Endothelial cell of umbilical vein (primary cell): ENCODE data around the gene SPATA6L. TPM values are rescaled to one million over a fixed set of nuclear protein-coding genes. Genes with fewer than 3 reads are reported as not detected.

Experiments
- BruUV-seq: library from RNA; stranded (reverse); fragments of 400-500 nt; replicated peaks from 2 replicates; lab custom pipeline; 2021; lab: Mats Ljungman, UMichigan
- CTCF ChIA-PET: fragments of 300-600, 350-600 bp; sonication (Branson Sonifier 250); formaldehyde crosslinking; loops from one replicate; lab custom pipeline; 2021; ENCODE audit warnings: antibody characterized with exemption, inconsistent platforms; lab: Charles Lee
- POLR2A ChIA-PET: fragments of 300-600, 350-600 bp; sonication (Branson Sonifier 250); formaldehyde crosslinking; loops from one replicate; lab custom pipeline; 2021; ENCODE audit warnings: antibody characterized with exemption, inconsistent platforms; lab: Charles Lee
- DNase-seq: peaks from one replicate; pipeline ENCODE4 v3.0.0-alpha.2; 2011; ENCODE audit warnings: low read depth, low spot score
- FAIRE-seq: peaks from 2 replicates; lab custom pipeline; 2011; peaks lifted over from hg19 to GRCh38; lab: Jason Lieb, UNC
- H2AFZ ChIP-seq: 2 replicates; pipeline ENCODE4 v1.6.0; 2012; ENCODE audit warnings: low read depth, low read length, control low read depth, inconsistent platforms
- H3K27ac ChIP-seq: 2 replicates; pipeline ENCODE4 v1.5.1; 2011; ENCODE audit warnings: low read depth, mild to moderate bottlenecking, control low read depth, low read length, moderate library complexity; ENCODE audit not compliant: insufficient read depth
- H3K27me3 ChIP-seq, 2 experiments: 2 replicates each; pipeline versions ENCODE4 v1.6.0 to v1.6.1; 2011; ENCODE audit warnings: low read length in 2 of 2, mixed read lengths in 1 of 2; ENCODE audit not compliant: control insufficient read depth in 2 of 2, insufficient read depth in 2 of 2
- H3K36me3 ChIP-seq, 2 experiments: 2 replicates in 1 of 2; 3 replicates in 1 of 2; pipeline ENCODE4 v1.5.1; 2011; ENCODE audit warnings: low read length in 2 of 2, mild to moderate bottlenecking in 1 of 2, moderate library complexity in 1 of 2; ENCODE audit not compliant: control insufficient read depth in 2 of 2, insufficient read depth in 2 of 2; ENCODE audit errors: extremely low read depth in 1 of 2
- H3K4me1 ChIP-seq: 3 replicates; pipeline ENCODE4 v1.5.1; 2011; ENCODE audit warnings: mild to moderate bottlenecking, low read length; ENCODE audit not compliant: control insufficient read depth, insufficient read depth; ENCODE audit errors: extremely low read depth
- H3K4me2 ChIP-seq: 2 replicates; pipeline ENCODE4 v1.6.1; 2011; ENCODE audit warnings: low read length, control low read depth, mixed read lengths; ENCODE audit not compliant: insufficient read depth
- H3K4me3 ChIP-seq, 3 experiments: fragments of 200-600 bp in 1 of 3; sonication (generic), shearing (Covaris generic) in 1 of 3; replicated peaks in 1 of 3; 2 replicates each; pipeline ENCODE4 v1.5.1; 2011 to 2016; ENCODE audit warnings: control low read depth in 3 of 3, low read length in 3 of 3, mild to moderate bottlenecking in 2 of 3, inconsistent platforms in 1 of 3, low read depth in 1 of 3, moderate library complexity in 1 of 3; ENCODE audit not compliant: insufficient read depth in 1 of 3
- H3K79me2 ChIP-seq: 2 replicates; pipeline ENCODE4 v1.6.0; 2012; ENCODE audit warnings: low read length, inconsistent platforms; ENCODE audit not compliant: control insufficient read depth, insufficient read depth
- H3K9ac ChIP-seq: replicated peaks from 2 replicates; pipeline ENCODE3; 2011; ENCODE audit warnings: low read length, control low read depth; ENCODE audit not compliant: insufficient read depth; ENCODE audit errors: extremely low read depth
- H3K9me1 ChIP-seq: replicated peaks from 3 replicates; pipeline ENCODE4 v1.6.0; 2011; ENCODE audit warnings: mild to moderate bottlenecking, low read length; ENCODE audit not compliant: control insufficient read depth, insufficient read depth; ENCODE audit errors: extremely low read depth
- H3K9me3 ChIP-seq: replicated peaks from 2 replicates; pipeline ENCODE4 v1.5.1; 2012; ENCODE audit warnings: low read length, inconsistent platforms; ENCODE audit not compliant: control insufficient read depth, insufficient read depth
- H4K20me1 ChIP-seq: replicated peaks from 2 replicates; pipeline ENCODE3; 2011; ENCODE audit warnings: mild to moderate bottlenecking, low read length; ENCODE audit not compliant: control insufficient read depth, insufficient read depth; ENCODE audit errors: extremely low read depth
- CTCF ChIP-seq, 2 donors: IDR thresholded peaks; 1 replicate in 1 of 2; 2 replicates in 1 of 2; pipeline ENCODE4 v1.5.1; 2011; ENCODE audit warnings: low read length in 2 of 2, mild to moderate bottlenecking in 2 of 2, moderate library complexity in 2 of 2, control low read depth in 1 of 2, inconsistent platforms in 1 of 2, low read depth in 1 of 2; ENCODE audit not compliant: insufficient read depth in 1 of 2; ENCODE audit errors: extremely low read depth in 1 of 2
- EZH2 ChIP-seq: IDR thresholded peaks from 2 replicates; pipeline ENCODE4 v1.6.1; 2012; ENCODE audit warnings: borderline replicate concordance, low read depth, mild to moderate bottlenecking, moderate library complexity, low read length, inconsistent platforms; ENCODE audit not compliant: severe bottlenecking
- FOS ChIP-seq: IDR thresholded peaks from 2 replicates; pipeline ENCODE4 v1.6.1; 2011; ENCODE audit warnings: mild to moderate bottlenecking, low read length, moderate library complexity, borderline replicate concordance; ENCODE audit not compliant: insufficient read depth
- GATA2 ChIP-seq: IDR thresholded peaks from 2 replicates; pipeline ENCODE4 v1.7.0; 2011; ENCODE audit warnings: low read depth, mild to moderate bottlenecking, moderate library complexity, mixed read lengths, low read length; ENCODE audit not compliant: insufficient read length, insufficient read depth
- JUN ChIP-seq: IDR thresholded peaks from 2 replicates; pipeline ENCODE4 v1.6.1; 2011; ENCODE audit warnings: borderline replicate concordance, low read depth; ENCODE audit not compliant: insufficient read length, insufficient read depth
- MAX ChIP-seq: IDR thresholded peaks from 2 replicates; pipeline ENCODE4 v1.6.1; 2011; ENCODE audit not compliant: insufficient read depth, insufficient read length
- MYC ChIP-seq: IDR thresholded peaks from one replicate; pipeline ENCODE4 v1.6.1; 2011; ENCODE audit warnings: mild to moderate bottlenecking, low read depth, low read length
- POLR2A ChIP-seq: IDR thresholded peaks from 2 replicates; pipeline ENCODE4 v1.6.1; 2012; ENCODE audit warnings: low read depth, mild to moderate bottlenecking, control low read depth, low read length
- POLR2AphosphoS5 ChIP-seq: IDR thresholded peaks from 2 replicates; pipeline ENCODE4 v1.6.1; 2012; ENCODE audit warnings: low read depth, mild to moderate bottlenecking, control low read depth, low read length, moderate library complexity; ENCODE audit not compliant: insufficient read depth
- dilution Hi-C: fragments of 300-500 bp; cut with MboI; formaldehyde crosslinking; loops from one replicate; pipeline ENCODE4 v1.15.0; 2019; ENCODE audit warnings: low sequenced_read_pairs; ENCODE audit not compliant: extremely low pct_ligation_motif_present
- intact Hi-C: fragments of 100-400 bp; cut with micrococcal nuclease; formaldehyde crosslinking; loops from one replicate; pipeline ENCODE4 v1.10.0; 2022
- polyA plus RNA-seq, 4 experiments: library from polyadenylated mRNA; depleted of rRNA in 3 of 4; stranded (reverse) in 3 of 4; unstranded in 1 of 4; fragments of >200 nt; gene quantifications; 2 replicates each; pipeline versions ENCODE4 v1.2.1 to v1.2.3, GENCODE V29; 2011 to 2012; ENCODE audit warnings: missing spikeins in 1 of 4
- total RNA-seq: library from RNA; stranded (reverse); gene quantifications from 2 replicates; pipeline ENCODE4 v1.2.3, GENCODE V29; 2021

Gene SPATA6L
- total and polyA plus RNA-seq, 2 donors (not counting 3 experiments of a cell fraction or from before 2014, with no cell fraction given), result 0.40 to 1.5 TPM

GRCh38 chr9:4573634-4574389 is 92.5 kb downstream of the SPATA6L start:
- Histone ChIP-seq H3K4me3 (no peak overlapping the region), H3K9ac (no peak overlapping the region), H3K27ac (no peak overlapping the region), H3K79me2 (no peaks in the 10 kb centered on the region), H3K9me3 (no peaks in the 10 kb centered on the region), H3K4me2 (no peak overlapping the region), H3K36me3 (peaks cover 1 to 3% of the 10 kb centered on the region in 2 experiments), H2AFZ (no peak overlapping the region), H4K20me1 (no peaks in the 10 kb centered on the region), H3K27me3 (no peaks in the 10 kb centered on the region), H3K9me1 (no peaks in the 10 kb centered on the region), H3K4me1 (no peaks in the 10 kb centered on the region)
- ChIA-PET POLR2A (no interaction called here), CTCF (interaction anchor here (1.3 kb wide), 1 partner anchor 31 kb away, joined by 4 read pairs; no protein-coding TSS in a partner anchor)
- dilution Hi-C loops, result no loop called here
- TF ChIP-seq EZH2 (no peak), POLR2AphosphoS5 (no peak), CTCF (IDR thresholded peaks at IDR 0.05; ENCODE audit: extremely low read depth in 1 of 2, insufficient read depth in 1 of 2, low read depth in 1 of 2, low read length in 2 of 2) (no peak), JUN (no peak), POLR2A (no peak), MAX (no peak), MYC (no peak), GATA2 (no peak), FOS (no peak)
- DNase-seq (no peak), FAIRE-seq (no peak)
- intact Hi-C loops, result no loop called here
- BruUV-seq, result no TSS peak
